Liver (tissue), 9 donors: ENCODE measurements around the gene SCGB1D1. TPM values are rescaled to one million over a fixed set of nuclear protein-coding genes. Genes with fewer than 3 reads are reported as not detected.

Source experiments
- DNase-seq: peaks from one replicate; pipeline ENCODE4 v3.0.0-alpha.2; 2017; ENCODE audit warnings: low spot score
- H3K27ac ChIP-seq, 2 donors: one replicate each; pipeline ENCODE4 v1.7.0; 2013; ENCODE audit warnings: inconsistent platforms in 2 of 2, low read length in 2 of 2, control low read depth in 1 of 2, low read depth in 1 of 2, mild to moderate bottlenecking in 1 of 2
- H3K27me3 ChIP-seq, 4 donors: one replicate each; pipeline versions ENCODE4 v1.6.1 to v1.7.0; 2013; ENCODE audit warnings: low read length in 3 of 4, inconsistent platforms in 1 of 4, mild to moderate bottlenecking in 1 of 4, moderate library complexity in 1 of 4; ENCODE audit not compliant: control insufficient read depth in 4 of 4, insufficient read depth in 4 of 4
- H3K36me3 ChIP-seq, 4 donors: one replicate each; pipeline versions ENCODE4 v1.6.1 to v1.7.0; 2013; ENCODE audit warnings: low read length in 3 of 4, mild to moderate bottlenecking in 3 of 4, low read depth in 1 of 4, moderate library complexity in 1 of 4; ENCODE audit not compliant: control insufficient read depth in 4 of 4, insufficient read depth in 3 of 4
- H3K4me1 ChIP-seq, 4 donors: one replicate each; pipeline versions ENCODE4 v1.6.1 to v1.7.0; 2013; ENCODE audit warnings: low read length in 3 of 4, mild to moderate bottlenecking in 3 of 4, moderate library complexity in 1 of 4; ENCODE audit not compliant: control insufficient read depth in 4 of 4, insufficient read depth in 4 of 4
- H3K4me3 ChIP-seq, 3 donors: one replicate each; pipeline versions ENCODE4 v1.6.1 to v1.7.0; 2013; ENCODE audit warnings: low read length in 3 of 3, control low read depth in 1 of 3, low read depth in 1 of 3, mild to moderate bottlenecking in 1 of 3
- H3K9ac ChIP-seq, 2 donors: one replicate each; pipeline ENCODE4 v1.7.0; 2013; ENCODE audit warnings: low read length in 2 of 2, mild to moderate bottlenecking in 2 of 2, moderate library complexity in 2 of 2, control low read depth in 1 of 2, low read depth in 1 of 2
- H3K9me3 ChIP-seq, 4 donors: one replicate each; pipeline versions ENCODE4 v1.6.1 to v1.7.0; 2013; ENCODE audit warnings: low read length in 3 of 4; ENCODE audit not compliant: control insufficient read depth in 4 of 4
- ATF3 ChIP-seq: IDR thresholded peaks from 2 replicates; pipeline ENCODE4 v1.6.1; 2016; ENCODE audit warnings: antibody characterized with exemption
- CTCF ChIP-seq: fragments of 150-350 bp; IDR thresholded peaks from 2 replicates; pipeline ENCODE4 v1.5.1; 2017; ENCODE audit warnings: improper control_type of control experiment, low read depth, low read length; ENCODE audit not compliant: missing input control
- EGR1 ChIP-seq, 2 donors: IDR thresholded peaks; 2 replicates each; pipeline ENCODE4 v1.6.1; 2016 to 2018; ENCODE audit warnings: antibody characterized with exemption in 2 of 2, low read depth in 2 of 2
- FOXA1 ChIP-seq: IDR thresholded peaks from 2 replicates; pipeline ENCODE4 v1.6.1; 2016; ENCODE audit warnings: antibody characterized with exemption
- FOXA2 ChIP-seq: IDR thresholded peaks from 2 replicates; pipeline ENCODE4 v1.6.1; 2016; ENCODE audit warnings: antibody characterized with exemption
- HNF4A ChIP-seq, 2 donors: conservative IDR thresholded peaks; 2 replicates each; pipeline ENCODE4 v1.6.1; 2016; ENCODE audit warnings: antibody characterized with exemption in 2 of 2, mild to moderate bottlenecking in 2 of 2
- HNF4G ChIP-seq: IDR thresholded peaks from 2 replicates; pipeline ENCODE4 v1.6.1; 2016; ENCODE audit warnings: antibody characterized with exemption
- JUND ChIP-seq, 2 donors: IDR thresholded peaks; 2 replicates each; pipeline ENCODE4 v1.6.1; 2016; ENCODE audit warnings: antibody characterized with exemption in 2 of 2
- MAX ChIP-seq: IDR thresholded peaks from 2 replicates; pipeline ENCODE4 v1.6.1; 2016; ENCODE audit warnings: antibody characterized with exemption
- NR2F2 ChIP-seq: IDR thresholded peaks from 2 replicates; pipeline ENCODE4 v1.6.1; 2016; ENCODE audit warnings: antibody characterized with exemption
- RAD21 ChIP-seq, 2 donors: IDR thresholded peaks; 2 replicates each; pipeline ENCODE4 v1.6.1; 2016; ENCODE audit warnings: antibody characterized with exemption in 2 of 2, mild to moderate bottlenecking in 2 of 2
- REST ChIP-seq: IDR thresholded peaks from 2 replicates; pipeline ENCODE4 v1.6.1; 2016; ENCODE audit warnings: antibody characterized with exemption, mild to moderate bottlenecking
- RXRA ChIP-seq, 2 donors: IDR thresholded peaks; 2 replicates each; pipeline ENCODE4 v1.6.1; 2017 to 2018; ENCODE audit warnings: antibody characterized with exemption in 2 of 2, mild to moderate bottlenecking in 1 of 2
- SP1 ChIP-seq: IDR thresholded peaks from 2 replicates; pipeline ENCODE4 v1.6.1; 2018; ENCODE audit warnings: antibody characterized with exemption, mild to moderate bottlenecking
- TAF1 ChIP-seq: conservative IDR thresholded peaks from 2 replicates; pipeline ENCODE4 v1.6.1; 2016; ENCODE audit warnings: antibody characterized with exemption, mild to moderate bottlenecking
- YY1 ChIP-seq: IDR thresholded peaks from 2 replicates; pipeline ENCODE4 v1.6.1; 2016; ENCODE audit warnings: antibody characterized with exemption, mild to moderate bottlenecking
- ZBTB33 ChIP-seq: IDR thresholded peaks from 2 replicates; pipeline ENCODE4 v1.6.1; 2016; ENCODE audit warnings: antibody characterized with exemption
- WGBS: extraction: QIAGEN DNeasy Blood & Tissue Kit; methylation state at CpG from one replicate; pipeline ENCODE4 v1.1.7; 2013; 5-methylcytosine and 5-hydroxymethylcytosine counted together
- polyA plus RNA-seq, 2 donors: library from polyadenylated mRNA; stranded (reverse) in 1 of 2; unstranded in 1 of 2; fragments of 200-250 nt in 1 of 2; fragments of >200 nt in 1 of 2; fragmentation: Nextera tagmentation in 1 of 2; extraction: Ambion mirVana in 1 of 2; gene quantifications; one replicate each; pipeline versions ENCODE4 v1.2.1 to v1.2.3, GENCODE V29; 2013 to 2015
- total RNA-seq, 2 donors: library from RNA; depleted of rRNA; stranded (reverse); fragments of >200 nt; gene quantifications; one replicate each; pipeline ENCODE4 v1.2.3, GENCODE V29; 2014
- donor health status: healthy.
- donor health status: healthy.
- donor health status: healthy.
- donor health status: healthy.
- donor health status: healthy.

SCGB1D1 gene
- total and polyA plus RNA-seq, 4 donors, result not detected

- no peak overlapping the region for H3K9ac ChIP-seq
- H3K27me3 ChIP-seq, result no peaks in the 10 kb centered on the region
- peaks cover 0 to 7% (median 5%) of the 10 kb centered on the region in 4 donors for H3K9me3 ChIP-seq
- no peak for DNase-seq
- no peak overlapping the region for H3K27ac ChIP-seq
- H3K36me3 ChIP-seq, result no peaks in the 10 kb centered on the region
- H3K4me1 ChIP-seq, result no peaks in the 10 kb centered on the region
- WGBS, result 46% methylated on average over 5 of the region's 5 CpGs
- no peak overlapping the region for H3K4me3 ChIP-seq
- TF ChIP-seq REST (no peak), ZBTB33 (no peak), JUND (IDR thresholded peaks at IDR 0.05) (no peak), RAD21 (IDR thresholded peaks at IDR 0.05) (peak; percentile 68 to 71), EGR1 (IDR thresholded peaks at IDR 0.05; ENCODE audit: low read depth in 2 of 2) (no peak), FOXA2 (no peak), RXRA (IDR thresholded peaks at IDR 0.05) (no peak), CTCF (peak; percentile 41), SP1 (no peak), MAX (no peak), NR2F2 (no peak), HNF4G (no peak), HNF4A (conservative IDR thresholded peaks at IDR 0.05) (no peak), YY1 (no peak), ATF3 (no peak)
Observed at GRCh38 chr11:62217191-62217748, 27.3 kb downstream of the SCGB1D1 start.

- H3K36me3 ChIP-seq, result no peaks in the 10 kb centered on the region
- no peak for DNase-seq
- WGBS, result 92% methylated on average over 3 of the region's 3 CpGs
- no peaks in the 10 kb centered on the region for H3K4me1 ChIP-seq
- peak overlapping the region in 1 of 3 donors; percentile 26 for H3K4me3 ChIP-seq
- H3K27ac ChIP-seq, result no peak overlapping the region
- no peaks in the 10 kb centered on the region for H3K27me3 ChIP-seq
- peaks cover 5 to 32% (median 11%) of the 10 kb centered on the region in 4 donors for H3K9me3 ChIP-seq
- no peak overlapping the region for H3K9ac ChIP-seq
- no peak for TF ChIP-seq TAF1
- TF ChIP-seq ZBTB33, result no peak
- TF ChIP-seq JUND (IDR thresholded peaks at IDR 0.05), result no peak
- no peak for TF ChIP-seq NR2F2
- no peak for TF ChIP-seq EGR1 (IDR thresholded peaks at IDR 0.05; ENCODE audit: low read depth in 2 of 2)
- no peak for TF ChIP-seq REST
- no peak for TF ChIP-seq FOXA1
- no peak for TF ChIP-seq SP1
- no peak for TF ChIP-seq ATF3
Observed at GRCh38 chr11:62221498-62221897, 31.5 kb downstream of the SCGB1D1 start.
